Activated CD4-positive, alpha-beta T cell treated with anti-CD3 and anti-CD28 coated beads, Interleukin-2, Interleukin-4, amounts not matched to agents 100 ng/mL and 50 ng/mL, durations not matched to agents 16 hours and 8 hours (primary cell): ENCODE results near the gene FANCD2.
"Not testable (repeated sequence)": the region's sequence is repeated elsewhere in the genome, so short reads cannot be mapped to it uniquely, and the experiment has no call there.

Experiments
- DNase-seq: peaks from one replicate; pipeline ENCODE4 v3.0.0-alpha.2; 2020; ENCODE audit warnings: low spot score

Gene FANCD2

GRCh38 chr3:10015461-10015904, 10.8 kb upstream of the FANCD2 start:
- no peak for DNase-seq

GRCh38 chr3:10017636-10018292, 8.5 kb upstream of the FANCD2 start:
- DNase-seq, result peak; percentile 73

GRCh38 chr3:10018806-10019205, 7.4 kb upstream of the FANCD2 start:
- not testable (repeated sequence) for DNase-seq

- DNase-seq, result no peak
Measured at GRCh38 chr3:10019326-10019725, 6.9 kb upstream of the FANCD2 start.

GRCh38 chr3:10021856-10022775, 4.1 kb upstream of the FANCD2 start:
- DNase-seq, result no peak

- DNase-seq, result no peak
Measured at GRCh38 chr3:10023587-10024310, 2.5 kb upstream of the FANCD2 start.

GRCh38 chr3:10025205-10026083, 793 bp upstream of the FANCD2 start:
- no peak for DNase-seq

- no peak for DNase-seq
Measured at GRCh38 chr3:10041034-10041433, 14.8 kb downstream of the FANCD2 start.

- no peak for DNase-seq
Measured at GRCh38 chr3:10047876-10048275, 21.6 kb downstream of the FANCD2 start.

- not testable (repeated sequence) for DNase-seq
Measured at GRCh38 chr3:10053054-10053453, 26.8 kb downstream of the FANCD2 start.

GRCh38 chr3:10055097-10055496, 28.9 kb downstream of the FANCD2 start:
- DNase-seq, result no peak

GRCh38 chr3:10070077-10070476, 43.8 kb downstream of the FANCD2 start:
- not testable (repeated sequence) for DNase-seq

- no peak for DNase-seq
Measured at GRCh38 chr3:10074666-10075065, 48.4 kb downstream of the FANCD2 start.

- no peak for DNase-seq
Measured at GRCh38 chr3:10081871-10082270, 55.6 kb downstream of the FANCD2 start.

GRCh38 chr3:10085738-10086137, 59.5 kb downstream of the FANCD2 start:
- no peak for DNase-seq

- no peak for DNase-seq
Measured at GRCh38 chr3:10088256-10088655, 62.0 kb downstream of the FANCD2 start.

GRCh38 chr3:10090179-10090578, 63.9 kb downstream of the FANCD2 start:
- DNase-seq, result no peak

- not testable (repeated sequence) for DNase-seq
Measured at GRCh38 chr3:10090774-10091173, 64.5 kb downstream of the FANCD2 start.

- DNase-seq, result not testable (repeated sequence)
Measured at GRCh38 chr3:10091387-10091786, 65.2 kb downstream of the FANCD2 start.

- DNase-seq, result no peak
Measured at GRCh38 chr3:10093678-10094077, 67.4 kb downstream of the FANCD2 start.

GRCh38 chr3:10099041-10099440, 72.8 kb downstream of the FANCD2 start:
- no peak for DNase-seq

- no peak for DNase-seq
Measured at GRCh38 chr3:10106919-10107318, 80.7 kb downstream of the FANCD2 start.
